Measurements from ENCODE around the gene KIF13A. TPM values are rescaled to one million over a fixed set of nuclear protein-coding genes. Genes with fewer than 3 reads are reported as not detected.

The KIF13A gene
- total and polyA plus RNA-seq, 2 experiments from 2014 or later: 8.4 to 28.2 TPM

DNA sequence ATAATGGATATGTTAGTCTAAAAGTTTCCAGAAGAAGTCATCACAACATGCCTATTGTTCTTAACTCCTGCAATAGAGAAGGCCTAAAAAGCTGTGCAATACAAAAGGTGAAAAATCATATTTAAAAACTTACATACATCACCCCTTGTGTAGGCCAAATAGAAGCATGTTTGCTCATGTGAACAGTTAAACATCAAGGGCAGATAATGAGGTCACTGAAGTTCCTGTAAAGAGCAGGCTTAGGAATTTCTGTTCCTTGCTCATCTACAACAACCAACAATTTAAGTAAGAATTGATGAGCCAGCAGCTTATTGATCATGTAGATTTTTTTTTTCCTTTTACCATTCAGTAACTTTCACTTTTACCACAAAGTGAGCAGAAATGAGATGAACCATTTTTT is 273.3 kb downstream of the KIF13A start (continued):
- TF ChIP-seq POLR2AphosphoS5 (IDR thresholded peaks at IDR 0.05; ENCODE audit: low read depth) (no peak), EZH2 (IDR thresholded peaks at IDR 0.05; ENCODE audit: low read depth, unreplicated experiment) (no peak), EZH2phosphoT487 (IDR thresholded peaks at IDR 0.05; ENCODE audit: unreplicated experiment) (no peak)

DNA sequence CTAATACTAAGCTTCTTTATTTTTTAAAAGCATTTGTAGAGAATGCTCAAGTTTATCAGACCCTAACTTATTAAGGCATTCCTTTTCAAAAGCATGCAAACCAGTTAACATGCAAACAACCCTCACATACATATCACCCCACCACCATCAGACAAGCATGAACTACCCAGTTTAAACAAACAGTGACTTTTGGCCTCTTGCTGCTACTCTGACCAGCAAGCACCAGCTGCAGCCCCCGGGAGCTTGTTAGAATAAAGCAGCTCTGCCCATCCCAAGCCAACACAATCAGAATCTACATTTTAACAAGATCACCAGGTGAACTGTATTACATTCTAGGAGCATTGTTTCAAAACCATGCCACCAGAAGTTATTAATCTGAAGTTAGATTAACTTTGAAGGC is 274.9 kb downstream of the KIF13A start:
- Mint-ChIP-seq H3K36me3 (ENCODE audit: low read depth) (no peaks in the 10 kb centered on the region), H3K4me1 (peaks cover 10% of the 10 kb centered on the region), H3K27ac (peak overlapping the region; percentile 74), H3K27me3 (ENCODE audit: insufficient read depth, low read depth, poor library complexity) (no peaks in the 10 kb centered on the region), H3K4me3 (no peak overlapping the region; the same call in 2 of the 3 replicates), H3K9me3 (no peaks in the 10 kb centered on the region)
- H3F3A ChIP-seq (replicated peaks; ENCODE audit: low read depth): 0 out of 2 replicates have a peak, but pooled peaks cover 3% of the 10 kb centered on the region
- H3K9me2 ChIP-seq (ENCODE audit: insufficient read depth): no peaks in the 10 kb centered on the region
- DNase-seq (ENCODE audit: low spot score) (no peak), ATAC-seq (peak; percentile 48)
- no peak overlapping the region for H3K4me3 ChIP-seq
- H3K27me3 ChIP-seq (ENCODE audit: insufficient read depth): no peaks in the 10 kb centered on the region
- peak overlapping the region; percentile 18; the same call in 1 of the 2 replicates for H2AFZ ChIP-seq
- no peaks in the 10 kb centered on the region for H3K79me2 ChIP-seq (replicated peaks; ENCODE audit: insufficient read depth)
- H3K36me3 ChIP-seq (ENCODE audit: insufficient read depth): no peaks in the 10 kb centered on the region
- H3K4me2 ChIP-seq: no peak overlapping the region
- H4K20me1 ChIP-seq (replicated peaks; ENCODE audit: insufficient read depth): no peaks in the 10 kb centered on the region
- TF ChIP-seq ZNF114 (CRISPR knock-in tag; IDR thresholded peaks at IDR 0.05) (no peak), POLR2AphosphoS5 (IDR thresholded peaks at IDR 0.05; ENCODE audit: low read depth) (no peak)
- no peak overlapping the region for H3K27ac ChIP-seq (ENCODE audit: low read depth)
- H3K4me1 ChIP-seq (ENCODE audit: insufficient read depth): peaks cover 6% of the 10 kb centered on the region

DNA sequence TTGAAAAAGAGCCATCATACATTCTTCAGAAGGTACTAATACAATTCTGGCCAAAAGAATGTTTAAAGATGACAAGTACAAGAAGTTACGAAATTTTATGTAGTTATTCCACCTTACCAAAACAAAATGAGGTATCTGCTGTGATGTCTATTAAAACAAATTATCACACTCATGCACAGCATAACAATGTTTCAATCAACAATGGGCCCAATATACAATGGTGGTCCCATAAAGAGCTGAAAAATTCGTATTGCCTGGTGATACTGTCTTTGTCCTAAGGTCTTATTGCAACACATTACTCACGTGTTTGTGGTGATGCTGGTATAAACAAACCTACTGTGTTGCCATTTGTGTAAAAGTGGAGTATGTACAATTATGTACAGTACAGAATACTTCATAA is 277.1 kb downstream of the KIF13A start:
- H3K27ac Mint-ChIP-seq: no peak overlapping the region
- Histone ChIP-seq H3K27me3 (ENCODE audit: insufficient read depth) (no peaks in the 10 kb centered on the region), H3K9me2 (ENCODE audit: insufficient read depth) (no peaks in the 10 kb centered on the region), H3K4me1 (ENCODE audit: insufficient read depth) (peaks cover 9% of the 10 kb centered on the region), H3K27ac (ENCODE audit: low read depth) (no peak overlapping the region), H2AFZ (no peak overlapping the region), H3K4me2 (no peak overlapping the region), H3K4me3 (no peak overlapping the region), H3K79me2 (replicated peaks; ENCODE audit: insufficient read depth) (peaks cover 11% of the 10 kb centered on the region), H3K36me3 (ENCODE audit: insufficient read depth) (no peaks in the 10 kb centered on the region), H4K20me1 (replicated peaks; ENCODE audit: insufficient read depth) (no peaks in the 10 kb centered on the region), H3F3A (replicated peaks; ENCODE audit: low read depth) (0 out of 2 replicates have a peak, but pooled peaks cover 4% of the 10 kb centered on the region)
- peaks cover 7% of the 10 kb centered on the region; the same call in 1 of the 3 replicates for H3K9me3 Mint-ChIP-seq
- DNase-seq (ENCODE audit: low spot score) (no peak), ATAC-seq (no peak)
- no peak overlapping the region for H3K4me3 Mint-ChIP-seq
- H3K36me3 Mint-ChIP-seq (ENCODE audit: low read depth): peaks cover 6% of the 10 kb centered on the region; the same call in 2 of the 3 replicates
- peaks cover 9% of the 10 kb centered on the region for H3K27me3 Mint-ChIP-seq (ENCODE audit: insufficient read depth, low read depth, poor library complexity)
- H3K4me1 Mint-ChIP-seq: peaks cover 17% of the 10 kb centered on the region
- TF ChIP-seq, protein P1, sequence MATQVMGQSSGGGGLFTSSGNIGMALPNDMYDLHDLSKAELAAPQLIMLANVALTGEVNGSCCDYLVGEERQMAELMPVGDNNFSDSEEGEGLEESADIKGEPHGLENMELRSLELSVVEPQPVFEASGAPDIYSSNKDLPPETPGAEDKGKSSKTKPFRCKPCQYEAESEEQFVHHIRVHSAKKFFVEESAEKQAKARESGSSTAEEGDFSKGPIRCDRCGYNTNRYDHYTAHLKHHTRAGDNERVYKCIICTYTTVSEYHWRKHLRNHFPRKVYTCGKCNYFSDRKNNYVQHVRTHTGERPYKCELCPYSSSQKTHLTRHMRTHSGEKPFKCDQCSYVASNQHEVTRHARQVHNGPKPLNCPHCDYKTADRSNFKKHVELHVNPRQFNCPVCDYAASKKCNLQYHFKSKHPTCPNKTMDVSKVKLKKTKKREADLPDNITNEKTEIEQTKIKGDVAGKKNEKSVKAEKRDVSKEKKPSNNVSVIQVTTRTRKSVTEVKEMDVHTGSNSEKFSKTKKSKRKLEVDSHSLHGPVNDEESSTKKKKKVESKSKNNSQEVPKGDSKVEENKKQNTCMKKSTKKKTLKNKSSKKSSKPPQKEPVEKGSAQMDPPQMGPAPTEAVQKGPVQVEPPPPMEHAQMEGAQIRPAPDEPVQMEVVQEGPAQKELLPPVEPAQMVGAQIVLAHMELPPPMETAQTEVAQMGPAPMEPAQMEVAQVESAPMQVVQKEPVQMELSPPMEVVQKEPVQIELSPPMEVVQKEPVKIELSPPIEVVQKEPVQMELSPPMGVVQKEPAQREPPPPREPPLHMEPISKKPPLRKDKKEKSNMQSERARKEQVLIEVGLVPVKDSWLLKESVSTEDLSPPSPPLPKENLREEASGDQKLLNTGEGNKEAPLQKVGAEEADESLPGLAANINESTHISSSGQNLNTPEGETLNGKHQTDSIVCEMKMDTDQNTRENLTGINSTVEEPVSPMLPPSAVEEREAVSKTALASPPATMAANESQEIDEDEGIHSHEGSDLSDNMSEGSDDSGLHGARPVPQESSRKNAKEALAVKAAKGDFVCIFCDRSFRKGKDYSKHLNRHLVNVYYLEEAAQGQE (IDR thresholded peaks at IDR 0.05; ENCODE audit: unreplicated experiment): no peak
- TF ChIP-seq ZNF331 (CRISPR knock-in tag; IDR thresholded peaks at IDR 0.05; ENCODE audit: low read depth): no peak
- no peak for TF ChIP-seq NANOG (IDR thresholded peaks at IDR 0.05; ENCODE audit: borderline replicate concordance)
- no peak for TF ChIP-seq POLR2AphosphoS5 (IDR thresholded peaks at IDR 0.05; ENCODE audit: low read depth)
- TF ChIP-seq CREB1 (CRISPR knock-in tag; IDR thresholded peaks at IDR 0.05; ENCODE audit: low read depth): no peak
- TF ChIP-seq, protein P2, sequence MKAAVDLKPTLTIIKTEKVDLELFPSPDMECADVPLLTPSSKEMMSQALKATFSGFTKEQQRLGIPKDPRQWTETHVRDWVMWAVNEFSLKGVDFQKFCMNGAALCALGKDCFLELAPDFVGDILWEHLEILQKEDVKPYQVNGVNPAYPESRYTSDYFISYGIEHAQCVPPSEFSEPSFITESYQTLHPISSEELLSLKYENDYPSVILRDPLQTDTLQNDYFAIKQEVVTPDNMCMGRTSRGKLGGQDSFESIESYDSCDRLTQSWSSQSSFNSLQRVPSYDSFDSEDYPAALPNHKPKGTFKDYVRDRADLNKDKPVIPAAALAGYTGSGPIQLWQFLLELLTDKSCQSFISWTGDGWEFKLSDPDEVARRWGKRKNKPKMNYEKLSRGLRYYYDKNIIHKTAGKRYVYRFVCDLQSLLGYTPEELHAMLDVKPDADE (IDR thresholded peaks at IDR 0.05): no peak
- TF ChIP-seq EZH2 (IDR thresholded peaks at IDR 0.05; ENCODE audit: low read depth, unreplicated experiment): no peak
- no peak for TF ChIP-seq STAT1 (IDR thresholded peaks at IDR 0.05; ENCODE audit: unreplicated experiment)
- no peak for TF ChIP-seq EZH2phosphoT487 (IDR thresholded peaks at IDR 0.05; ENCODE audit: unreplicated experiment)

All from GM23338 (cell line).